Activated CD8-positive, alpha-beta memory T cell treated with anti-CD3 and anti-CD28 coated beads for 48 hours (primary cell): ENCODE data around the gene FBXO2.
A peak's percentile ranks its signal among the peaks of the same experiment; 100 is the strongest.

Experiments used
- DNase-seq, 3 experiments: peaks; one replicate each; pipeline ENCODE4 v3.0.0-alpha.2; 2020; ENCODE audit warnings: low read depth in 2 of 3, low spot score in 2 of 3

Gene FBXO2

DNA sequence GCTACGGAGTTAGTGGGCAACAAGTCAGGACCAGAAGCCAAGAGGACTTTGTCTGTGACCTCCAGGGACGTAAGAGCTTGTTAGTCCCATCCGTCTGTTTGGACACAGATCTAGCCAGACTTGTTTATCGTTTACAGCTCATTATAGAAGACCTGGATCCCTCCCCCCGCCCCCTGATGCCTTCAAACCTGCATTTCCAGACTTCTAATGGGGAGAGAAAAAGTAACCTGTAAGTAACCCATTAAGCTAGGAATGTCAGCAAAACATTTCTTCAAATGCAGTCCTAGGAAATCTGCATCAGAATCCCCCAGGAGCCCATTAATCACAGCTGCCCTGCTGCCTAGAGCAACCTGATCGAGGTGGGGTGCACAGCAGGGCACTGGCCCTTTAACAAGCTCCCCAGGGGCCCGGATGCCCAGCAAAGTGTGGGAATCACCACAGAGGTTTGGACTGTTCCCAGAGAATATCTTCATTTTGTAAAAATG lies 28.1 kb upstream of the FBXO2 start:
- no peak for DNase-seq

DNA sequence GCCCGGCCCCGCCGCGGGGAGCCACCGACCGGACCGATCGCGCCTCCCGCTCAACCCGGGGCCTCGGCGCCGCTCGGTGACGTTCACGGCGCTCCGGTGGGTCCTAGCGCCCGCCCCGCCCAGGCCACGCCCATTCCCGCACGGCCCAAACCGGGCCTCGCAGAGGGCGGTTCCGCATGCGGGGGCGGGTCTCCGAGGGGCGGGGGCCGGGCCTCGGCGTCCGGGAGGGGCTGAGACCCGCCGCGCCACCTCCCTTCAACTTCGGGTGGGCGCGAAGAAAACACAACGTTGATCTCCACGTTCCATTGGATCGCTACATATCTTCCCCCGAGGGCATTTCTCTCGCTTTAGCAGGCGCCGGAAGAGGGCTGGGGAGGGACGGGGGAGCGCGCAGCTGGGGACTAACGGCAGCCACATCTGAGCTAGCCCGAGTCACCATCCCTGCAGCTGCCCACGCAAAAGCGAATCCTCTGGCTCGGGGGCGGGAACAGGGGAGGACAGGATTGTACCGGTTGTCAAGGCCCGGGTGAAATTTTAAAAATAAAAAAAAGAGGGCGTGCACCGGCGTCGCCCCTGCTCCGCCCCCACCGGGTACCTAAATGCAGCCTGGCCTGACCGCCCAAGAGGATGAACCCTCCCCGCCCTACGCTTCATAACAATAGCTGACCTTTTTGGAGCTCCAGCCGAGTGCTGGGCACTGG lies 27.0 kb upstream of the FBXO2 start, which contains the start of gene MAD2L2:
MAD2L2 (minus strand) TSS at position 78 of the 701 bp plus-strand sequence. CDS start 547 bp downstream, outside the sequence.
- DNase-seq: peak; percentile 73 to 81 (median 81)

DNA sequence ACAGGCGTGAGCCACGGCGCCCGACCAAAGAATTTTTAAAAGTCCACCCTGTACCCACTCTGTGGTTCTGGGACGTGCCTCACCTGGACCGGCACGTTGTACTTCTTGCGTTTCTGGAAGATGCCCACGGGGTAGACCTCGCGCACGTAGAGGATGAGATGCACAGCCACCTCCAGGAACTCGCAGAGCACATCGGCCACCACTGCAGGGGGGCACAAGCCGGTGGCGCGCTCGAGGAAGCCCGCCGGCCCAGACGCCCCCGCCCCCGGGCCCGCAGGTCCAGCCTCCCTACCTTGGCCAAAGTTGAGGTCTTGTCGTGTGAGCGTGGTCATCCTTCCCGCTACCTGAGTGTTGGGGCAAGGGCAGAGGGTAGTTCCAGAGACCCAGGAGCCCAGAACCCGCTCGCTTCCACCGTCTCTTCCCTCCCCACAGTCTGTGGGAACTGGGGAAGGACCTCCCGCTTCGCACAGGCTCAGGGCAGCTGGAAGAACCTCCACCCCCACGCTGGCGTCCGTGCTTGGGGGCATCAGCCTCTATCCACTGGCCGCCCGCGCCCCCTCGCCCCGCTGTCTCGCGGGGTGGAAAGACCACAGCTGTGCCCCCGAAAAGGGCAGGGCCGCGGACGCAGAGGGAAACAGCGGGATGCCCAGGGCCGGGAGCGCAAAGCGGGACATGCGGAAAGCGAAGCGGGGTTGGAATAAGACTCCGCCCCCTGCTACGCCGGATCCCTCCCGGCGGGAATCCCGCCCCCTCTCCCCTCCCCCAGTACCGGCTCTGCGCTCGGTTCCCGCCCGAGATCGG lies 26.2 kb upstream of the FBXO2 start:
- peak in 1 of 3 experiments; percentile 18 for DNase-seq

DNA sequence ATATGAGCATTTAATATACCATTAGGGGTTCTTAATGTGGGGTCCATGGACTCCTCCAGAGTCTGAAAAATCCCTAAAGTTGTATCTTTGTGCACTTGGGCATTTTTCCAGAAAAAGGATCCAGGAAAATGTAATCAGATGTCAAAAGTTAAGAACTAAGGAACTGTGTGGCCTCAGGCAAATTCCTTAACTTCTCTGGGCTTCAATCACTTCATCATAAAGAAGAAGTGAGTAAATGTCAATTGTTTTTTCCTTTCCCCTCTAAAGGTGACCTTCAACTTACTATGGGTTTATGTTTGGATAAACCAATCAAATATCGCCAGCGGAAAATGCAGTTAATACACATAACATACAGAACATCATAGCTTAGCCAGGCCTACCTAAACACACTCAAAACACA lies 24.2 kb upstream of the FBXO2 start:
- DNase-seq: no peak

DNA sequence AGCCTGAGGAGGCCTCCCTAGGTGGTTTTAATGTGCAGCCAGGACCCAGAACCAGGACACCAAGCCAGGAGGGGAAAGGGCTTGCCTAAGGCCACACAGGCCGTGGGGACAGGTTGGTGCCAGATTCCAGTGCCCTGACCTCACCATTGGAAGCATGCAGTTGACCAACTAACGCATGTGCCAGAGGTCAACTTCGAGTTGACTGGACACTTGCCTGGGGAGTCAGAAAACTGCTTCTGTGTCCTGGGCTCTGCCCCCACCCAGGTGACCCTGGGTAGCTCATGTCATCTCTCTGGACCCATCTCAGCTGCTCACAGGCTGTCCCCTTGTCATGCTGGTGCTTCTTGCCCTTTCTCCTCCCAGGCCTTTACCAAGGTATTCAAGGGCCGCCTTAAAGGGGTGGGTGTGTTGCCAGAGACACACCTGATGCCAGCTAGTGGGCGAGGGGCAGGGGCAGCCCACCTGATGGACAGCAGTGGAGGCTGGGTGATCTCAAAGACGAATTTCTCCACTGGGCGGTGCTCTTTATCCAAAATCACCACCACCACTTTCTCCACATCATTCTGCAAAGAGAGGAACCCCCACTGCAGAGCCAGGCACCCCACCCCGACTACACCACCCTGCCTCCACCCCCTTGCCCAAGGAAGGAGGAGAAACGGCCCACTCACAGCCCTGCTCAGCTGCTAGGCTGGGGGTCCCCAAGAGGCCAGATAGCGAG lies 22.3 kb upstream of the FBXO2 start:
- no peak for DNase-seq

DNA sequence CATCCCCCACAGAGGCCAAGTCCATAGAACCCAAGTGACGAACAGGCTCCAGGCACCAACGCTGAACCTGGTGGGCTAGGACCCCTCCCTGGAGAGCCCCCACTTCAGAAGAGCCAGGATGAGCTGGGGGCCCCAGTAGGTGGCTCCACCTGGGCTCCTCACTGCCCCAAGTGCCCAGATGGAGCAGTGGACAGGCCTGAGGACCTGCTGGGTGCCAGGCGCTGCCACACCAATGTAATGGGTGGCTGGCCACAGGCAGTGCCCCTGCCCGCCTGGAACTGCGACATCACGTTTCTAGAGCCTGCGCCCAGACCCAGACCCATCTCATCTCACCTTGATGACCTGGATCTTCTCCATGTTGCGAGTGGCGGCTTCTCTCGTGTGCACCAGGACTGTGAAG lies 21.1 kb upstream of the FBXO2 start:
- no peak for DNase-seq

DNA sequence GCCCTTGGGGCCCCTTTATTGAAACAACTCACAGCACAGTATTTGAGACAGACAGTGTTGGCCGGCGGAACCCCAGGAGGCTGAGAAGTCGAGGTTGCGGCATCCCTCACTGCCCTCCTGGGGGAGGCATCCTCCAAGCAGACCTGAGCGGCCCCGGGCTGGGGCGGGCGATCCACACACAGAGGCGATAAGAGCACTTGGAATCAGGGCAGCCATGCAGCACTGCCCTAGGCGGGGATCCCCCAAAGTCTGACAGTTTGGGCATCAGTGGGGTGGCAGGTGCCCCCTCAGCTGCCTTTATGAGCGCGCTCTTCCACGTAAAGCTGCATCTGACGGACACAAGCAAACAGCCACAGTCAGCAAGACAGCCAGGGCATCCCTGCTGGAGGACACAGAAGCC lies 20.3 kb upstream of the FBXO2 start:
- no peak for DNase-seq

DNA sequence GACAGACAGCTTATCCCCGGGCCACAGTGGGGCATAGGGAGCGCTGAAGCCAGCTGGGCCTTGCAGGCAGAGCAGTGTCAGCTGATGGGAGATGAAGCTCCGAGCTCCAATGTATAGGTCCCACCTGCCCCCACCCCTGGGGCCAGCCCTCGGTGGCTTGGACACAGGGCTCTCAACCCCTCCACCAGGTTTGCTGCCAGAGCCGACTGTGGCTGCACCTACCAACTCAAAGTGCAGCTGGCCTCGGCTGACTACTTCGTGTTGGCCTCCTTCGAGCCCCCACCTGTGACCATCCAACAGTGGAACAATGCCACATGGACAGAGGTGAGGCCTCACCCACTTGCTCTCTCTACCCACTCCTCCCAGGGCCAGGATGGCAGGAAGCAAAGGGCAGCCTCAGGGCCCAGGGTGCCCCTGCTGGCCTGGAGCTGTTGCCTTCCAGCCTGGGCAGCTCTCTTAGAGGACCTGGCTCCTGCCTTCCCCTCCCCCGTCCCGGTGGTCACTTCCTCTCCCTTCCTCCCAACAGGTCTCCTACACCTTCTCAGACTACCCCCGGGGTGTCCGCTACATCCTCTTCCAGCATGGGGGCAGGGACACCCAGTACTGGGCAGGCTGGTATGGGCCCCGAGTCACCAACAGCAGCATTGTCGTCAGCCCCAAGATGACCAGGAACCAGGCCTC lies 19.0 kb upstream of the FBXO2 start:
- no peak for DNase-seq

DNA sequence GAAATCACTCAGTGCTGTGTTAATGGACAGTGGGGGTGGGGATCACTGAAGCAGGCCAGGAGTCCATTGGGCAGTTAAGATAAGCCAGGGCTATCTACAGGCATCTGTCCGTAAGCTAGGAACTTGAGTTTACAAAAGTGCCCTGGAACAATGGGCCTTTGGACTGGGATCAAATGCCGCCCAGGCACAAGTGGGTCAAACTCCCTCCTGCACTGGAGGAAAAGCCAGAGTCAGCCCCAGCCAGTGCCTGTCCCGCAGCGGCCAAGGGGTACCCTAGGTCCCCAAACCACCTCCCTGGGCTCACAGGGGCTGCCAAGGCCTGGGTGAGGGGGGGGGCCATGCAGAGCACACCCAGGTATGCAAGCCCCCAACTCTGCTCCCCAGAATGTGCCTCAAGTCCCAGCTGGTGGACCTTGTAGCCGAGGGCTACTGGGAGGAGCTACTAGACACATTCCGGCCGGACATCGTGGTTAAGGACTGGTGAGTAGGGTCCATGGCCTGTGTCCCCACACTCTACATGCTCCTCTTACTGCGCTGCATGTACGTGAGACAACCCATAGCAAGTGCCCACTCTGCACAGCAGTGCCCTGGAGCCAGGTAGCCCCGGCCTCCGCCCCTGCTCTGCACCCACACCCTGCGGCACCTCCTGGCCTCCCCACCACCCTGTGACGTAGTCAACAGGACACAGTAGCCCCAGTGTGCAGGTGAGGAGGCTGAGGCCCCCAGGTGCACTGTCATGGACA lies 17.5 kb upstream of the FBXO2 start:
- no peak for DNase-seq

DNA sequence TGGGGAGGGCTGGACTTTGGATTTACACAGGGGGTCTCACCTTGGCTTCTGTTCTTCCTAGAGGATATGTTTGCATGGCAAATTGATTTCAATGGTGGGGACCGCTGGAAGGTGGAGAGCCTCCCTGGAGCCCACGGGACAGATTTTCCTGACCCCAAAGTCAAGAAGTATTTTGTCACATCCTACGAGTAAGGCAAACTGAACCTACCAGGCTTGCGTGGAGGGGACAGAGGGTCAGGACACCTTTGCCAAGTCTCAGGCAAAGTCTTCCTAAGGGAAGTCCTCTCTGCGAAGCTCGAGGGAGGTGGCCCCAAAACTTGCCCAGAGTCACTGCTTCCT lies 16.9 kb upstream of the FBXO2 start:
- no peak for DNase-seq

DNA sequence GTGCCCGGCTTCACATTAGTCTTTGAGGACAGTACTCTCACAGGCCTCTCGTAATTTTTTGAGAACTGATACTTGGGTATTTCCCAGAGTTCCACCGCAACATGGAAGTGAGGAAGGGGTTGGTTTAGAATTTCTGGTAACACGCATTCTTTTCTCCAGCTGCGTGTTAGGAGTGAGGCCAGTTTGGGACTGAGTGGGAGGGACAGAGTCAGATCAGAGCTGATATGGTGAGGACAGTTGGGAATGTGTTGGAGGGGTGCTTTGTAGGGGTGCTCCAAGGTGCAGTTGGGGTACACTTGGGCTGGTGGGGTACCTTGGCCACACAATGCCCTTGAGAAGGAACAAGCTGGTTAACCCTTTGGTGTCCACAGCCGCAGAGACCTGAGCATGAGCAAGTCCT lies 16.5 kb upstream of the FBXO2 start:
- no peak for DNase-seq

DNA sequence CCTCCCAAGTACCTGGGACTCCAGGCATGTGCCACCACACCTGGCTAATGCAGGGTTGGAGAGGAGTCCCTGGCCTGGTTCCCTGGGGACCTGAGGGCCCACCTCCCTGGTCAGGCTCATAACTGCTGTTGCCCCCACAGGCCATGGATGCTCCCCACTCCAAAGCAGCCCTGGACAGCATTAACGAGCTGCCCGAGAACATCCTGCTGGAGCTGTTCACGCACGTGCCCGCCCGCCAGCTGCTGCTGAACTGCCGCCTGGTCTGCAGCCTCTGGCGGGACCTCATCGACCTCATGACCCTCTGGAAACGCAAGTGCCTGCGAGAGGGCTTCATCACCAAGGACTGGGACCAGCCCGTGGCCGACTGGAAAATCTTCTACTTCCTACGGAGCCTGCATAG lies 14.3 kb upstream of the FBXO2 start:
- no peak for DNase-seq

DNA sequence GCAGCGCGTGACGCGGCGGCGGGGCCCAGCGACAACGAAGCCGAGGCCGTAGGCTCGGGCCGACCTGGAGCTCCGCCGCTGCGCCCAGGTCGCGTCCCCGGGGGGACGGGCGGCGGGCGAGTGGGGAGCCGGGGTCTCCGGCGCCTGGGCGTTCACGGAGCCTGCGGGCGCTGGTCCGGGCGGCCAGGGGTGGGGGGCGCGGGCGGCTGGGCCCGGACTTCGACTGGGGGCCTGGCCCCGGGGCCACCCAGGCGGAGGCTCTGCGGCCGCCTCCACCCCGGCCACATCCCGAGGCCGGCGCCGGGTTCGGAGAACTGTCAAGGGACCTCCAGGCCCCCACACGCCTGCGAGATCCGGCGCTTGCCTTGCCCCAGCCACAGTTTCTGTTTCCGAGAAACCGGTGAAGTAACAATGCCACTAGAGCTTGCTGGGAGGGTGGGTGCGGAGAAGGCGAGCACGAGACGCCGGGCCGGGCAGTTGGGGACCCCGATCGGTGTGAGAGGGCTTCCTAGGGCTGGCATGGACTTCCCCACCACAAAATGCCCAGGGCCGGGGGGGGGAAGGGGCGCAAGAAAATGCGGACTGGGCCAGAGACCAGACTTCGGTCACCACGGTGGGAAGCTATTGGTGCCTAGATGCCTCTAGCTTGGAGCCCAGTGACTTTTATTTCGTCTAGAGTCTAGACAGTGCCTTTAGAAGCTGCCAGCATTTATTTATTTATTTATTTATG lies 10.3 kb upstream of the FBXO2 start:
- DNase-seq: peak in 1 of 3 experiments; percentile 48

DNA sequence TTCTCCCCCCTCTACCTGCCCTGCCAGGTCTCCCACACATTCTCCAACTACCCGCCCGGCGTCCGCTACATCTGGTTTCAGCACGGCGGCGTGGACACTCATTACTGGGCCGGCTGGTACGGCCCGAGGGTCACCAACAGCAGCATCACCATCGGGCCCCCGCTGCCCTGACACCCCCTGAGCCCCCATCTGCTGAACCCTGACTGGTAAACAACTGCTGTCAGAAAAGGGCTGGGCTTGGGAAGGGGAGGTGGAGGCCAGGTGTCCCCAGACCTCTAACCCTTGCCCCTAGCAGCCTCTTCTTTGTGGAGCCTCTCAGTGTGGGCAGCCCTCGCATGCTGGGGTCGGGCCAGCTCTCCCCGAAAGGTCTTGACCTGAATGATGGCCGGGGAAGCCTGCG lies 6.9 kb upstream of the FBXO2 start:
- no peak for DNase-seq

DNA sequence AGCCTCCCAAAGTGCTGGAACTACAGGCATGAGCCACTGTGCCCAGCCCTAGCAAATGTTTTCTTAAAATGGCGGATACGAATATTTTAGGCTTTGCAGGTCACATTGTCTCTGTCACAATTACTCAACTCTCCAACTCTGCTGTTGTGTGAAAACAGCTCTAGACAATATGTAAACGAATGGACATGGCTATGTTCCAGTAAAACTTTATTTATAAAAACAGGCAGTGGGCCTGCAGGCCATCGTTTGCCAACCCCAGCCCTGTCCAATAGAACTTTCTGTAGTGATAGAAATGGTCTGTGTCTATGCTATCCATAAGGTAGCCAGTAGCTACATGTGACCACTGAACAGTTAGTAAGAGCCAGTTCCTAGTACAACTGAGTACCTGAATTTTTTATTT lies 5.5 kb upstream of the FBXO2 start:
- no peak for DNase-seq

DNA sequence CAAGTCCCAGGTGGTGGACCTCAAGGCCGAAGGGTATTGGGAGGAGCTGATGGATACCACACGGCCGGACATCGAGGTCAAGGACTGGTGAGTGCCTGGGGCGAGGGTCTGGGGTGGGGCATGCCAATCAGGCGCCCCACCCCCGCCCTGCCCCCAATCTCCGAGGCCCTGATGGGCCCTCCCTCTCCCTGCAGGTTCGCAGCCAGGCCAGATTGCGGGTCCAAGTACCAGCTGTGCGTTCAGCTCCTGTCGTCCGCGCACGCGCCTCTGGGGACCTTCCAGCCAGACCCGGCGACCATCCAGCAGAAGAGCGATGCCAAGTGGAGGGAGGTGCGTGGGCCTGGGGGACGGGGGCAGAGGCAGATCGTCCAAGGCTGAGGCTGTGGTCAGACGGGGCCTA lies 4.3 kb upstream of the FBXO2 start:
- DNase-seq: no peak

DNA sequence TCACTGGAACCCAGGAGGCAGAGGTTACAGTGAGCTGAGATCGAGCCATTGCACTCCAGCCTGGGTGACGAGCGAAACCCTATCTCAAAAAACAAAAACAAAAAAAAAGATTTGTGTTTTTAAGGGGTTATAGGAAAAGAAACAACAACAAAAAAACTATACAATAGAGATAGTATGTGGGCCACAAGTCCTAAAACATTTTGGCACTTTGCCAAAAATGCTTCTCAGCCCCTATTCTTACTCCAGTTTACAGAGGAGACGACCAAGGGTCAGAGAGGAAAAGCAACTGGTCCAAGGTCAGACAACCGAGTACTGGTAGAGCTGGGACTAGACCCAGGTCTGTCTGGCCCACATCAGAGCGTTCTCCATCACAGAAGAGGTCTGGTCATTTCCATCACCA lies 3.4 kb upstream of the FBXO2 start:
- DNase-seq: no peak

DNA sequence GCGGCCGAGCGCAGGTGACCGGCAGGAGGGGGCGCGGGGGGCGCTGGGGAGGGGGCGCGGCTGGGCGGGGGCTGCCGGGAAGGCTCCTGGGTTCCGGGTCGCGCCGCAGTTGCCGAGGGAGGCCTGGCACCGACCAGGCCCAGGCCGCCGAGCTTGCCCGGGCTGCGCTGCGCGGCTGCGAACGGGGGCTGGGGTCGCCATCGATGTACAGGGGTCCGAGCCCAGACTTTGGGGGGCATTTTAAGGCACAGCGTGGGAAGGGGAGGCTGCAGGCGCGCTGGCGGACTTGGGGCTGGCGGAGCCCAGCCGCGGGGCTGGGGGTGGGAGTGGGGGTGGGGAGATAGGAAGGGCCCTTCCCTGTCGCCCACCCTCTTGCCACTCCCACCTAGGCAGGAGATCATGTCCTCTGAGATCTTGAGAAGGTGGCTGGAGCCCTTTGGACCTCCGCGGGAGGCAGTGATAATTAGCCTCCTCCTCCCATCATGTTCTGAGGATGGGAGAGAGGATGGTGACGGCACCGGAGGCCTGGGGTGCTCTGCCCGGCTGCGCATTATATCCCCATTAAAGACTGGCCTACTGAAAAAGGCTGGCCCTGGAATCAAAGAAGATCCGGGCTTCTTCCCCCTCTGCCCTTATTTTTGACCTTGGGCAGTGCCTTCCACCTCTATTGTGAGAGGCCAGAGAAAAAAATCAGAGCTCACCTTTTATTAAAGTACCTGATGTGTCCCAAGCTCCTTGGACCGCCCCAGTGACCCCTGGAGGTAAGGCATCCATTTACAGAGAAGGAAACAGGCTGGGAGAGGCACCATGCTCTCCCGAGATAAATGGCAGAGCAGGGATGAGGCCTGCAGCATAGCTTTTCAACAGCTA lies 945 bp upstream of the FBXO2 start:
- DNase-seq: no peak

DNA sequence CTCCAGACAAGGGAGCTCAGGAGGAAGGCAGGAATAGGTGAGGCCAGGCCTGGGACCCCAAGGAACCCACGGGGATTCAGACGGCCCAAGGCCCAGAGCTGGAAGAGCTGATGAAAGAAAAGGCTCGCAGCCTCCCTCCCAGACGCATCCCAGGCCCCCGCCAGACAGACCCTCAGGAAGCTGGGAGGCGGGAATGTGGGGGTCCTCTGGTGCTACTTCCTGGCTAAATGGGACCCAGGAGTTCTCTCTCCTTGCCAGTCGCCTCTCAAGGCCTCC lies 430 bp downstream of the FBXO2 start:
- no peak for DNase-seq
